GM20000 (cell line): ENCODE measurements around the gene AQP1.
A peak's percentile ranks its signal among the peaks of the same experiment; 100 is the strongest.

ENCODE experiments used
- DNase-seq: peaks from one replicate; pipeline ENCODE4 v3.0.0; 2012; ENCODE audit warnings: low spot score
- CTCF ChIP-seq: IDR thresholded peaks from 2 replicates; pipeline ENCODE4 v1.5.1; 2012; ENCODE audit warnings: mild to moderate bottlenecking, control low read depth; ENCODE audit errors: extremely low read depth, missing control alignments

Gene AQP1

DNA sequence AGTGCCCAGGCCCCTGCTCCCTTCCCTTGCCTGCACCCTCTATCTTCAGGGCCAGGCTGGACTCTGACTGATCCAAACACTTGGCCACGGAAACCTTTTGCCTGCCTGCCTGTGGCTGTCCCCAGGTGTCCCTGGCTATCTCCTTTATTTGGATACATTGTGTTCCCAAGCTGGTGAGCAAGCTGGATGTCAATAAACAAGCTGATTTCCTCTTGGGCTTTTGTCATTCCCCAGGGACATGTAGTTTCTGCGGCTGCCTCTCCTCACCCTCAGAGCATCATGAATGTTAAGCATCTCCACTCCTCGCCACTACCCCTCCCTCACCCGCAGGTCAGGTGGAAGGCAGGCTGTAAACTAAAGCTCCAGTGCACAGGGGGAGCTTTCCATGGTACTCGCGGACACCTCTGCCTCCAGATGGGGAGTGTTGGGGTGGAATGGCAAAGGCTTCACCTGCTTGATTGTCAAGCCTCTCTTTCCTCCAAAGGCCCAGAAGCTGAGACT is 59.0 kb downstream of the AQP1 start:
- DNase-seq: no peak
- TF ChIP-seq CTCF: no peak

- TF ChIP-seq CTCF: no peak
- DNase-seq: no peak
Observed at GRCh38 chr7:30971440-30971839, 59.8 kb downstream of the AQP1 start.

DNA sequence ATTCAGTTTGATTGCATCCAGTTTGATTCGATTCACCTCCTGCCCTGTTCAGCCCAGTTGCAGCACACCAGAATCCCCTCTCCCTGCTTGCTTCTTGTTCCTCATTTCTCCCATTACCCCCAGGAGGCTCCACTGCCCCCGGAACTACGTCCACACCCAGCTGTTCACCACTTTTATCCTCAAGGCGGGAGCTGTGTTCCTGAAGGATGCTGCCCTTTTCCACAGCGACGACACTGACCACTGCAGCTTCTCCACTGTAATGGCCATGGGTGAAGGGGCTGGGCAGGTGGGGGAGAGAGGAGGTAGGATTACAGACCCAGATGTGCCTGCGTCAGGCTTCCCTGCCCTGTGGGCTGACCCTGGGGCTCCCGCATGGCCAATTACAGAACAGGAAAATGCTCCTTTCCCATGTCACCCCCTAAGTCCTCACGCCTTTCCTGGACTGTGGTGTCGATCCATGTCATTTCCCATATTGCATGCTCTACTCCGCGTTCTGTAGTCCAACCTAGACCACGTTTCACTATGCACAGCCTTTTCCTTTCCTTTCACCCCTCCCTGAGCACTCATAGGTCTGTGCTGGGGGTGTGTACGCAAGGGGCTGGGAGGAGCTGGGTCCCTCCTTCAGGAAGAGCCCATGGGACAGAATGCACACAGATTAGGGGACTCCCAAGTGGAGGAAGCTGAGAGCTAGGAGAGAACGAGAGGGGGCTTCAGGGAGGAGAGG is 60.3 kb downstream of the AQP1 start:
- DNase-seq: no peak
- no peak for TF ChIP-seq CTCF

DNA sequence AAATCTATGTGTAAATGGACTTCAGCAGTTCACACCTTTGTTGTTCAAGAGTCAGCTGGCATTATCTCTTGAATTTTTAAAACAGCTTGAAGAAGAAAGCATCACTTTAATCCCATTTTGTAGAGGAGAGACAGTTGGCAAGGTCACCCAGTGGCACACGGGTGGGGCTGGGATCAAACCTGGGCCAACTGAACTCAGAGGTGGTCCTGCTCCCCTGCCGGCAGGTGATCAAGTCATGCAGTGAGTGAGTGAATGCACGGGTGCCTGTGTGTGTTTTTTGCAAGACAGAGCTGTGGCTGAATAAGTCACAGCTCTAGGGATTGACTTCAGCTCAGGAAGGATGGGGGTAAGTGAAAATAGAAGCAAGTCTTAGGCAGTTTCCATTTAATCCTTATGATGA is 61.6 kb downstream of the AQP1 start:
- no peak for TF ChIP-seq CTCF
- DNase-seq: no peak

DNA sequence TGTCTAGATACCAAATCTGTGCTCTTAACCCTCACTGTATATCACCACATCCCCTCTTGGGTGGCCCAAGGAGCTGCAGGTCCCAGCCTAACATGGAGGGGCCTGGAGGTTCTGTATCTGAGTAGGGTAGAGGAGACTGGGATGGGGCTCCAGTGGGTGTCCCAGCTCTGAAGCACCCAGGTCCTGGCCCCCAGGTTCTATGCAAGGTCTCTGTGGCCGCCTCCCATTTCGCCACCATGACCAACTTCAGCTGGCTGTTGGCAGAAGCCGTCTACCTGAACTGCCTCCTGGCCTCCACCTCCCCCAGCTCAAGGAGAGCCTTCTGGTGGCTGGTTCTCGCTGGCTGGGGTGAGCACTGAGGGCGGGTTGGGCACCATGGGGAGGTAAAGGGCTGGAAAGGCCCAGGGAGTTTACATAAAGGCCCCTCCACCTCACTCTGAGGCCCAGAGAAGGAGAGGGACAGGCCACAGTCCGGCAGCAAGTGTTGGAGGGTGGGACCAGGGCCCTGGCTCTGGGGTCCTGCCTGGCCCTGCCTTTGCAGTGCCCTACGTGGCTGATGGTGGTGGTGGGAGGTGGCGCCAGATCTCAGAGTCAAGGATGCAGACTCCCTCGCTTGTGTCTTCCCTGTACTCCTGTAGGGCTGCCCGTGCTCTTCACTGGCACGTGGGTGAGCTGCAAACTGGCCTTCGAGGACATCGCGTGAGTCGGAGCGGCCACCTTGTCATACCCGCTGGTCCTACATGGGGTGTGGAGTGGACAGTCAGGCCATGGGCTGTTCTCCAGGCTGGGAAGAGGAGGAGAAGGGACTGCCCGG is 62.3 kb downstream of the AQP1 start:
- DNase-seq: no peak
- TF ChIP-seq CTCF: no peak

- peak; percentile 87 for DNase-seq
- TF ChIP-seq CTCF: peak; percentile 95
Observed at GRCh38 chr7:30974605-30975255, 63.1 kb downstream of the AQP1 start.
